HG03139 (cell line): ENCODE data around the gene ZNF107.
"Not testable (repeated sequence)": the region's sequence is repeated elsewhere in the genome, so short reads cannot be mapped to it uniquely, and the experiment has no call there.

Experiments used
- ATAC-seq: cut with Tn5 transposase; IDR thresholded peaks from one replicate; pipeline ENCODE4 v1.9.1; 2021; ENCODE audit not compliant: unreplicated experiment

ZNF107 gene

GRCh38 chr7:64729089-64729848 is 63.3 kb downstream of the ZNF107 start:
- ATAC-seq = no peak

GRCh38 chr7:64733550-64734240 is 67.8 kb downstream of the ZNF107 start:
- ATAC-seq = no peak

GRCh38 chr7:64736575-64736974 is 70.6 kb downstream of the ZNF107 start:
- no peak for ATAC-seq

- not testable (repeated sequence) for ATAC-seq
Measured at GRCh38 chr7:64738403-64738802, 72.5 kb downstream of the ZNF107 start.

- not testable (repeated sequence) for ATAC-seq
Measured at GRCh38 chr7:64738953-64739352, 73.0 kb downstream of the ZNF107 start.

- no peak for ATAC-seq
Measured at GRCh38 chr7:64744680-64745079, 78.7 kb downstream of the ZNF107 start.

GRCh38 chr7:64747802-64748201 is 81.9 kb downstream of the ZNF107 start:
- ATAC-seq = no peak

- ATAC-seq = no peak
Measured at GRCh38 chr7:64753032-64753431, 87.1 kb downstream of the ZNF107 start.

- no peak for ATAC-seq
Measured at GRCh38 chr7:64755865-64756264, 89.9 kb downstream of the ZNF107 start.

GRCh38 chr7:64758151-64758550 is 92.2 kb downstream of the ZNF107 start:
- no peak for ATAC-seq
